HEK293 (cell line): ENCODE measurements around the gene SYNGR1.

Source experiments
- BCL11A ChIP-seq: fragments of 450-650 bp; formaldehyde crosslinking; IDR thresholded peaks from 2 replicates; pipeline ENCODE4 v1.5.1; 2016; ENCODE audit warnings: low read depth, missing biosample characterization, missing genetic modification characterization
- ZNF10 ChIP-seq: fragments of 450-650 bp; formaldehyde crosslinking; IDR thresholded peaks from 2 replicates; pipeline ENCODE4 v1.5.1; 2017; ENCODE audit warnings: missing biosample characterization, missing genetic modification characterization
- ZNF202 ChIP-seq: fragments of 450-650 bp; formaldehyde crosslinking; IDR thresholded peaks from 2 replicates; pipeline ENCODE4 v1.5.1; 2016; ENCODE audit warnings: missing biosample characterization, missing genetic modification characterization, borderline replicate concordance
- ZNF223 ChIP-seq: fragments of 450-650 bp; formaldehyde crosslinking; IDR thresholded peaks from 2 replicates; pipeline ENCODE4 v1.5.1; 2016; ENCODE audit warnings: missing biosample characterization, missing genetic modification characterization
- ZSCAN16 ChIP-seq: fragments of 450-650 bp; formaldehyde crosslinking; IDR thresholded peaks from 2 replicates; pipeline ENCODE4 v1.5.1; 2016; ENCODE audit warnings: missing biosample characterization, missing genetic modification characterization
- TF ChIP-seq, protein P1 (sequence below): fragments of 450-650 bp; formaldehyde crosslinking; IDR thresholded peaks from 2 replicates; pipeline ENCODE4 v1.5.1; 2016; ENCODE audit warnings: missing biosample characterization, missing genetic modification characterization, borderline replicate concordance
- TF ChIP-seq, protein P2 (sequence below): fragments of 450-650 bp; formaldehyde crosslinking; IDR thresholded peaks from 2 replicates; pipeline ENCODE4 v1.5.1; 2016; ENCODE audit warnings: missing biosample characterization, missing genetic modification characterization
- TF ChIP-seq, protein P3 (sequence below): fragments of 450-650 bp; formaldehyde crosslinking; IDR thresholded peaks from 2 replicates; pipeline ENCODE4 v1.5.1; 2016; ENCODE audit warnings: missing biosample characterization, missing genetic modification characterization
- TF ChIP-seq, protein P4 (sequence below): fragments of 450-650 bp; formaldehyde crosslinking; IDR thresholded peaks from 2 replicates; pipeline ENCODE4 v1.5.1; 2017; ENCODE audit warnings: missing biosample characterization, missing genetic modification characterization
- TF ChIP-seq, protein P5 (sequence below): fragments of 450-650 bp; formaldehyde crosslinking; IDR thresholded peaks from 2 replicates; pipeline ENCODE4 v1.5.1; 2016; ENCODE audit warnings: missing biosample characterization, missing genetic modification characterization

DNA sequence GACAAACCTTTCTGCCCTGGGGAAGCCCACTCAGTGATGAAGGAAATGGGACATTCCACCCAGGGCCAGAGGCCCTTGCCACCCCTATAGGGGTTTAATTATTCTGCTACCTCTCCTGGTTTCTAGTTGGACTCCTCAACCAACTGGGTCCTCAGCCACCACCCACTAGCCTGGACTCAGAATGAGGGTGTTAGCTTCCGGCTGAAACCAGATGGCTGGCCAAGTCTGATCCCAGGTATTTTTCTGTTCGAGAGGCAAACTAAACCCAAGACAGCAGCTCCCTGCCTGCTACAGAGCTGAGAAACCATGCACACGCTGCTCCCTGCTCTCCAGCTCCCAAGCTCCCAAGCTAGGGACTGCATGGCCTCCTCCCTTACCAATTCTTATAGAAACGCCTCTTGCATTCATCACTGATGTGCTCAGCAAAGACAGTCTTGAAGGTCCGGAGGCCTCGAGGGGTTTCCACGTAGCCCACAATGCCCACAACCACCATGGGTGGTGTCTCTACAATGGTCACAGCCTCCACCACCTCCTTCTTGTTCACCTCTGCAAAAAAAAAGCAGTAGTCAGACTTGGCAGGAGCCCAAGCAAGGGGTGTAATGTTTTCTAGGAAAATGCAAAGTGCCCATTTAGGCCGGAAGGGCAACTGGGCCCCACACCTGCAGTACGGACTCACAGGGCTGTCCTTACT is 32.6 kb upstream of the SYNGR1 start:
- no peak for TF ChIP-seq ZNF202 (tag by site-specific recombination)
- TF ChIP-seq, protein P1, sequence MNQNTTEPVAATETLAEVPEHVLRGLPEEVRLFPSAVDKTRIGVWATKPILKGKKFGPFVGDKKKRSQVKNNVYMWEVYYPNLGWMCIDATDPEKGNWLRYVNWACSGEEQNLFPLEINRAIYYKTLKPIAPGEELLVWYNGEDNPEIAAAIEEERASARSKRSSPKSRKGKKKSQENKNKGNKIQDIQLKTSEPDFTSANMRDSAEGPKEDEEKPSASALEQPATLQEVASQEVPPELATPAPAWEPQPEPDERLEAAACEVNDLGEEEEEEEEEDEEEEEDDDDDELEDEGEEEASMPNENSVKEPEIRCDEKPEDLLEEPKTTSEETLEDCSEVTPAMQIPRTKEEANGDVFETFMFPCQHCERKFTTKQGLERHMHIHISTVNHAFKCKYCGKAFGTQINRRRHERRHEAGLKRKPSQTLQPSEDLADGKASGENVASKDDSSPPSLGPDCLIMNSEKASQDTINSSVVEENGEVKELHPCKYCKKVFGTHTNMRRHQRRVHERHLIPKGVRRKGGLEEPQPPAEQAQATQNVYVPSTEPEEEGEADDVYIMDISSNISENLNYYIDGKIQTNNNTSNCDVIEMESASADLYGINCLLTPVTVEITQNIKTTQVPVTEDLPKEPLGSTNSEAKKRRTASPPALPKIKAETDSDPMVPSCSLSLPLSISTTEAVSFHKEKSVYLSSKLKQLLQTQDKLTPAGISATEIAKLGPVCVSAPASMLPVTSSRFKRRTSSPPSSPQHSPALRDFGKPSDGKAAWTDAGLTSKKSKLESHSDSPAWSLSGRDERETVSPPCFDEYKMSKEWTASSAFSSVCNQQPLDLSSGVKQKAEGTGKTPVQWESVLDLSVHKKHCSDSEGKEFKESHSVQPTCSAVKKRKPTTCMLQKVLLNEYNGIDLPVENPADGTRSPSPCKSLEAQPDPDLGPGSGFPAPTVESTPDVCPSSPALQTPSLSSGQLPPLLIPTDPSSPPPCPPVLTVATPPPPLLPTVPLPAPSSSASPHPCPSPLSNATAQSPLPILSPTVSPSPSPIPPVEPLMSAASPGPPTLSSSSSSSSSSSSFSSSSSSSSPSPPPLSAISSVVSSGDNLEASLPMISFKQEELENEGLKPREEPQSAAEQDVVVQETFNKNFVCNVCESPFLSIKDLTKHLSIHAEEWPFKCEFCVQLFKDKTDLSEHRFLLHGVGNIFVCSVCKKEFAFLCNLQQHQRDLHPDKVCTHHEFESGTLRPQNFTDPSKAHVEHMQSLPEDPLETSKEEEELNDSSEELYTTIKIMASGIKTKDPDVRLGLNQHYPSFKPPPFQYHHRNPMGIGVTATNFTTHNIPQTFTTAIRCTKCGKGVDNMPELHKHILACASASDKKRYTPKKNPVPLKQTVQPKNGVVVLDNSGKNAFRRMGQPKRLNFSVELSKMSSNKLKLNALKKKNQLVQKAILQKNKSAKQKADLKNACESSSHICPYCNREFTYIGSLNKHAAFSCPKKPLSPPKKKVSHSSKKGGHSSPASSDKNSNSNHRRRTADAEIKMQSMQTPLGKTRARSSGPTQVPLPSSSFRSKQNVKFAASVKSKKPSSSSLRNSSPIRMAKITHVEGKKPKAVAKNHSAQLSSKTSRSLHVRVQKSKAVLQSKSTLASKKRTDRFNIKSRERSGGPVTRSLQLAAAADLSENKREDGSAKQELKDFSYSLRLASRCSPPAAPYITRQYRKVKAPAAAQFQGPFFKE (tag by site-specific recombination): no peak
- TF ChIP-seq, protein P2, sequence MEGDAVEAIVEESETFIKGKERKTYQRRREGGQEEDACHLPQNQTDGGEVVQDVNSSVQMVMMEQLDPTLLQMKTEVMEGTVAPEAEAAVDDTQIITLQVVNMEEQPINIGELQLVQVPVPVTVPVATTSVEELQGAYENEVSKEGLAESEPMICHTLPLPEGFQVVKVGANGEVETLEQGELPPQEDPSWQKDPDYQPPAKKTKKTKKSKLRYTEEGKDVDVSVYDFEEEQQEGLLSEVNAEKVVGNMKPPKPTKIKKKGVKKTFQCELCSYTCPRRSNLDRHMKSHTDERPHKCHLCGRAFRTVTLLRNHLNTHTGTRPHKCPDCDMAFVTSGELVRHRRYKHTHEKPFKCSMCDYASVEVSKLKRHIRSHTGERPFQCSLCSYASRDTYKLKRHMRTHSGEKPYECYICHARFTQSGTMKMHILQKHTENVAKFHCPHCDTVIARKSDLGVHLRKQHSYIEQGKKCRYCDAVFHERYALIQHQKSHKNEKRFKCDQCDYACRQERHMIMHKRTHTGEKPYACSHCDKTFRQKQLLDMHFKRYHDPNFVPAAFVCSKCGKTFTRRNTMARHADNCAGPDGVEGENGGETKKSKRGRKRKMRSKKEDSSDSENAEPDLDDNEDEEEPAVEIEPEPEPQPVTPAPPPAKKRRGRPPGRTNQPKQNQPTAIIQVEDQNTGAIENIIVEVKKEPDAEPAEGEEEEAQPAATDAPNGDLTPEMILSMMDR (tag by site-specific recombination): no peak
- TF ChIP-seq, protein P3, sequence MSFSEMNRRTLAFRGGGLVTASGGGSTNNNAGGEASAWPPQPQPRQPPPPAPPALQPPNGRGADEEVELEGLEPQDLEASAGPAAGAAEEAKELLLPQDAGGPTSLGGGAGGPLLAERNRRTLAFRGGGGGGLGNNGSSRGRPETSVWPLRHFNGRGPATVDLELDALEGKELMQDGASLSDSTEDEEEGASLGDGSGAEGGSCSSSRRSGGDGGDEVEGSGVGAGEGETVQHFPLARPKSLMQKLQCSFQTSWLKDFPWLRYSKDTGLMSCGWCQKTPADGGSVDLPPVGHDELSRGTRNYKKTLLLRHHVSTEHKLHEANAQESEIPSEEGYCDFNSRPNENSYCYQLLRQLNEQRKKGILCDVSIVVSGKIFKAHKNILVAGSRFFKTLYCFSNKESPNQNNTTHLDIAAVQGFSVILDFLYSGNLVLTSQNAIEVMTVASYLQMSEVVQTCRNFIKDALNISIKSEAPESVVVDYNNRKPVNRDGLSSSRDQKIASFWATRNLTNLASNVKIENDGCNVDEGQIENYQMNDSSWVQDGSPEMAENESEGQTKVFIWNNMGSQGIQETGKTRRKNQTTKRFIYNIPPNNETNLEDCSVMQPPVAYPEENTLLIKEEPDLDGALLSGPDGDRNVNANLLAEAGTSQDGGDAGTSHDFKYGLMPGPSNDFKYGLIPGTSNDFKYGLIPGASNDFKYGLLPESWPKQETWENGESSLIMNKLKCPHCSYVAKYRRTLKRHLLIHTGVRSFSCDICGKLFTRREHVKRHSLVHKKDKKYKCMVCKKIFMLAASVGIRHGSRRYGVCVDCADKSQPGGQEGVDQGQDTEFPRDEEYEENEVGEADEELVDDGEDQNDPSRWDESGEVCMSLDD (tag by site-specific recombination): no peak
- TF ChIP-seq, protein P4, sequence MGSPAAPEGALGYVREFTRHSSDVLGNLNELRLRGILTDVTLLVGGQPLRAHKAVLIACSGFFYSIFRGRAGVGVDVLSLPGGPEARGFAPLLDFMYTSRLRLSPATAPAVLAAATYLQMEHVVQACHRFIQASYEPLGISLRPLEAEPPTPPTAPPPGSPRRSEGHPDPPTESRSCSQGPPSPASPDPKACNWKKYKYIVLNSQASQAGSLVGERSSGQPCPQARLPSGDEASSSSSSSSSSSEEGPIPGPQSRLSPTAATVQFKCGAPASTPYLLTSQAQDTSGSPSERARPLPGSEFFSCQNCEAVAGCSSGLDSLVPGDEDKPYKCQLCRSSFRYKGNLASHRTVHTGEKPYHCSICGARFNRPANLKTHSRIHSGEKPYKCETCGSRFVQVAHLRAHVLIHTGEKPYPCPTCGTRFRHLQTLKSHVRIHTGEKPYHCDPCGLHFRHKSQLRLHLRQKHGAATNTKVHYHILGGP (tag by site-specific recombination): peak; percentile 60; the same call in 1 of the 2 replicates
- TF ChIP-seq, protein P5, sequence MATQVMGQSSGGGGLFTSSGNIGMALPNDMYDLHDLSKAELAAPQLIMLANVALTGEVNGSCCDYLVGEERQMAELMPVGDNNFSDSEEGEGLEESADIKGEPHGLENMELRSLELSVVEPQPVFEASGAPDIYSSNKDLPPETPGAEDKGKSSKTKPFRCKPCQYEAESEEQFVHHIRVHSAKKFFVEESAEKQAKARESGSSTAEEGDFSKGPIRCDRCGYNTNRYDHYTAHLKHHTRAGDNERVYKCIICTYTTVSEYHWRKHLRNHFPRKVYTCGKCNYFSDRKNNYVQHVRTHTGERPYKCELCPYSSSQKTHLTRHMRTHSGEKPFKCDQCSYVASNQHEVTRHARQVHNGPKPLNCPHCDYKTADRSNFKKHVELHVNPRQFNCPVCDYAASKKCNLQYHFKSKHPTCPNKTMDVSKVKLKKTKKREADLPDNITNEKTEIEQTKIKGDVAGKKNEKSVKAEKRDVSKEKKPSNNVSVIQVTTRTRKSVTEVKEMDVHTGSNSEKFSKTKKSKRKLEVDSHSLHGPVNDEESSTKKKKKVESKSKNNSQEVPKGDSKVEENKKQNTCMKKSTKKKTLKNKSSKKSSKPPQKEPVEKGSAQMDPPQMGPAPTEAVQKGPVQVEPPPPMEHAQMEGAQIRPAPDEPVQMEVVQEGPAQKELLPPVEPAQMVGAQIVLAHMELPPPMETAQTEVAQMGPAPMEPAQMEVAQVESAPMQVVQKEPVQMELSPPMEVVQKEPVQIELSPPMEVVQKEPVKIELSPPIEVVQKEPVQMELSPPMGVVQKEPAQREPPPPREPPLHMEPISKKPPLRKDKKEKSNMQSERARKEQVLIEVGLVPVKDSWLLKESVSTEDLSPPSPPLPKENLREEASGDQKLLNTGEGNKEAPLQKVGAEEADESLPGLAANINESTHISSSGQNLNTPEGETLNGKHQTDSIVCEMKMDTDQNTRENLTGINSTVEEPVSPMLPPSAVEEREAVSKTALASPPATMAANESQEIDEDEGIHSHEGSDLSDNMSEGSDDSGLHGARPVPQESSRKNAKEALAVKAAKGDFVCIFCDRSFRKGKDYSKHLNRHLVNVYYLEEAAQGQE (tag by site-specific recombination): no peak
- no peak for TF ChIP-seq ZNF223 (tag by site-specific recombination)
- TF ChIP-seq BCL11A: no peak
- TF ChIP-seq ZSCAN16: no peak
- TF ChIP-seq ZNF10 (tag by site-specific recombination): no peak
